ENCODE results near the gene KRTAP19-2.

DNA sequence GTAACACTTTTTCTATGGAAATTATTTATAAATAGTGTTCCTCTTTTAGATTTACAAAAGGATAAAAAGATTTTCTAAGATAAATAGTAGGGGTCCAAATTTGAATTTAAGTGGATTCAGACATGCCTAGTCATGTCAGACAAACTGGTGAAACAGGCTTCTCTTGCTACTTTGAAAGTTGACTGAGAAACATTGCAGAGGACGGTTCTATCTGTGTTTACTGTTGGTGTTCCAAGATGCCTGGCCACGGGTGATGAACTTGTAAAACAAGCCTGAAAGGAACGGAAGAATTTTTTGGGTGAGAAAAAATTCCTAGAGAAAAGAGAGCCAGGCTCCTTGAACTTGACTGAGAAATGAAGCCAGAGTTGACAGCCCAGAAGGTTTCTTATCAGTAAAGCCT is 9.2 kb downstream of the KRTAP19-2 start:
- TF ChIP-seq, protein P1, sequence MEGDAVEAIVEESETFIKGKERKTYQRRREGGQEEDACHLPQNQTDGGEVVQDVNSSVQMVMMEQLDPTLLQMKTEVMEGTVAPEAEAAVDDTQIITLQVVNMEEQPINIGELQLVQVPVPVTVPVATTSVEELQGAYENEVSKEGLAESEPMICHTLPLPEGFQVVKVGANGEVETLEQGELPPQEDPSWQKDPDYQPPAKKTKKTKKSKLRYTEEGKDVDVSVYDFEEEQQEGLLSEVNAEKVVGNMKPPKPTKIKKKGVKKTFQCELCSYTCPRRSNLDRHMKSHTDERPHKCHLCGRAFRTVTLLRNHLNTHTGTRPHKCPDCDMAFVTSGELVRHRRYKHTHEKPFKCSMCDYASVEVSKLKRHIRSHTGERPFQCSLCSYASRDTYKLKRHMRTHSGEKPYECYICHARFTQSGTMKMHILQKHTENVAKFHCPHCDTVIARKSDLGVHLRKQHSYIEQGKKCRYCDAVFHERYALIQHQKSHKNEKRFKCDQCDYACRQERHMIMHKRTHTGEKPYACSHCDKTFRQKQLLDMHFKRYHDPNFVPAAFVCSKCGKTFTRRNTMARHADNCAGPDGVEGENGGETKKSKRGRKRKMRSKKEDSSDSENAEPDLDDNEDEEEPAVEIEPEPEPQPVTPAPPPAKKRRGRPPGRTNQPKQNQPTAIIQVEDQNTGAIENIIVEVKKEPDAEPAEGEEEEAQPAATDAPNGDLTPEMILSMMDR (IDR thresholded peaks at IDR 0.05), result no peak
- no peak for TF ChIP-seq RAD21 (conservative IDR thresholded peaks at IDR 0.05 in 1 of 2, IDR thresholded peaks at IDR 0.05 in 1 of 2)
- no peak for TF ChIP-seq POLR2A (IDR thresholded peaks at IDR 0.05; ENCODE audit: low read length)
- TF ChIP-seq, protein P2, sequence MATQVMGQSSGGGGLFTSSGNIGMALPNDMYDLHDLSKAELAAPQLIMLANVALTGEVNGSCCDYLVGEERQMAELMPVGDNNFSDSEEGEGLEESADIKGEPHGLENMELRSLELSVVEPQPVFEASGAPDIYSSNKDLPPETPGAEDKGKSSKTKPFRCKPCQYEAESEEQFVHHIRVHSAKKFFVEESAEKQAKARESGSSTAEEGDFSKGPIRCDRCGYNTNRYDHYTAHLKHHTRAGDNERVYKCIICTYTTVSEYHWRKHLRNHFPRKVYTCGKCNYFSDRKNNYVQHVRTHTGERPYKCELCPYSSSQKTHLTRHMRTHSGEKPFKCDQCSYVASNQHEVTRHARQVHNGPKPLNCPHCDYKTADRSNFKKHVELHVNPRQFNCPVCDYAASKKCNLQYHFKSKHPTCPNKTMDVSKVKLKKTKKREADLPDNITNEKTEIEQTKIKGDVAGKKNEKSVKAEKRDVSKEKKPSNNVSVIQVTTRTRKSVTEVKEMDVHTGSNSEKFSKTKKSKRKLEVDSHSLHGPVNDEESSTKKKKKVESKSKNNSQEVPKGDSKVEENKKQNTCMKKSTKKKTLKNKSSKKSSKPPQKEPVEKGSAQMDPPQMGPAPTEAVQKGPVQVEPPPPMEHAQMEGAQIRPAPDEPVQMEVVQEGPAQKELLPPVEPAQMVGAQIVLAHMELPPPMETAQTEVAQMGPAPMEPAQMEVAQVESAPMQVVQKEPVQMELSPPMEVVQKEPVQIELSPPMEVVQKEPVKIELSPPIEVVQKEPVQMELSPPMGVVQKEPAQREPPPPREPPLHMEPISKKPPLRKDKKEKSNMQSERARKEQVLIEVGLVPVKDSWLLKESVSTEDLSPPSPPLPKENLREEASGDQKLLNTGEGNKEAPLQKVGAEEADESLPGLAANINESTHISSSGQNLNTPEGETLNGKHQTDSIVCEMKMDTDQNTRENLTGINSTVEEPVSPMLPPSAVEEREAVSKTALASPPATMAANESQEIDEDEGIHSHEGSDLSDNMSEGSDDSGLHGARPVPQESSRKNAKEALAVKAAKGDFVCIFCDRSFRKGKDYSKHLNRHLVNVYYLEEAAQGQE (IDR thresholded peaks at IDR 0.05), result no peak
- TF ChIP-seq CHD4 (IDR thresholded peaks at IDR 0.05; ENCODE audit: borderline replicate concordance), result no peak
- TF ChIP-seq, protein P3, sequence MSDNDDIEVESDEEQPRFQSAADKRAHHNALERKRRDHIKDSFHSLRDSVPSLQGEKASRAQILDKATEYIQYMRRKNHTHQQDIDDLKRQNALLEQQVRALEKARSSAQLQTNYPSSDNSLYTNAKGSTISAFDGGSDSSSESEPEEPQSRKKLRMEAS (IDR thresholded peaks at IDR 0.05), result no peak
- TF ChIP-seq CBX8 (IDR thresholded peaks at IDR 0.05), result no peak
- no peak for TF ChIP-seq RCOR1 (IDR thresholded peaks at IDR 0.05; ENCODE audit: low read depth, low read length)
- TF ChIP-seq, protein P4, sequence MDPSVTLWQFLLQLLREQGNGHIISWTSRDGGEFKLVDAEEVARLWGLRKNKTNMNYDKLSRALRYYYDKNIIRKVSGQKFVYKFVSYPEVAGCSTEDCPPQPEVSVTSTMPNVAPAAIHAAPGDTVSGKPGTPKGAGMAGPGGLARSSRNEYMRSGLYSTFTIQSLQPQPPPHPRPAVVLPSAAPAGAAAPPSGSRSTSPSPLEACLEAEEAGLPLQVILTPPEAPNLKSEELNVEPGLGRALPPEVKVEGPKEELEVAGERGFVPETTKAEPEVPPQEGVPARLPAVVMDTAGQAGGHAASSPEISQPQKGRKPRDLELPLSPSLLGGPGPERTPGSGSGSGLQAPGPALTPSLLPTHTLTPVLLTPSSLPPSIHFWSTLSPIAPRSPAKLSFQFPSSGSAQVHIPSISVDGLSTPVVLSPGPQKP (IDR thresholded peaks at IDR 0.05; ENCODE audit: low read depth, low read length), result no peak
- TF ChIP-seq KDM5A (IDR thresholded peaks at IDR 0.05), result no peak
- TF ChIP-seq NFE2L2 (conservative IDR thresholded peaks at IDR 0.05; ENCODE audit: low read length), result no peak
